ENCODE results near the gene ZNF574. TPM values are rescaled to one million over a fixed set of nuclear protein-coding genes. Genes with fewer than 3 reads are reported as not detected.

Gene ZNF574
- total RNA-seq, 4 donors from 2014 or later, result 11.6 to 22.9 (median 12.8) TPM

- TF ChIP-seq CTCF (IDR thresholded peaks at IDR 0.05), result no peak
- DNase-seq (ENCODE audit: low spot score) (no peak), ATAC-seq (ENCODE audit: low FRiP score) (no peak)
Observed at GRCh38 chr19:42089191-42089750, 13.3 kb downstream of the ZNF574 start.

- ATAC-seq (ENCODE audit: low FRiP score) (no peak), DNase-seq (ENCODE audit: low spot score) (no peak)
- no peak for TF ChIP-seq CTCF (IDR thresholded peaks at IDR 0.05)
Observed at GRCh38 chr19:42089772-42090171, 13.8 kb downstream of the ZNF574 start.

- no peak for TF ChIP-seq CTCF (IDR thresholded peaks at IDR 0.05)
- ATAC-seq (ENCODE audit: low FRiP score), result no peak
- DNase-seq (ENCODE audit: low spot score), result no peak
Observed at GRCh38 chr19:42090672-42091071, 14.7 kb downstream of the ZNF574 start.

- DNase-seq (ENCODE audit: low spot score), result no peak
- ATAC-seq (ENCODE audit: low FRiP score), result no peak
- TF ChIP-seq CTCF (IDR thresholded peaks at IDR 0.05), result no peak
Observed at GRCh38 chr19:42091300-42091699, 15.3 kb downstream of the ZNF574 start.

- no peak for DNase-seq (ENCODE audit: low spot score)
- TF ChIP-seq CTCF (IDR thresholded peaks at IDR 0.05), result no peak
- ATAC-seq (ENCODE audit: low FRiP score), result no peak
Observed at GRCh38 chr19:42091742-42092141, 15.8 kb downstream of the ZNF574 start.

- no peak for TF ChIP-seq CTCF (IDR thresholded peaks at IDR 0.05)
- ATAC-seq (ENCODE audit: low FRiP score) (no peak), DNase-seq (ENCODE audit: low spot score) (no peak)
Observed at GRCh38 chr19:42092350-42092749, 16.4 kb downstream of the ZNF574 start.

- no peak for DNase-seq (ENCODE audit: low spot score)
- no peak for TF ChIP-seq CTCF (IDR thresholded peaks at IDR 0.05)
- no peak for ATAC-seq (ENCODE audit: low FRiP score)
Observed at GRCh38 chr19:42093505-42093904, 17.5 kb downstream of the ZNF574 start.

Data from omental fat pad (tissue), 4 donors.